Endothelial cell of umbilical vein (primary cell): ENCODE data around the gene OLA1. TPM values are rescaled to one million over a fixed set of nuclear protein-coding genes. Genes with fewer than 3 reads are reported as not detected.

Source experiments
- BruUV-seq: library from RNA; stranded (reverse); fragments of 400-500 nt; replicated peaks from 2 replicates; lab custom pipeline; 2021; lab: Mats Ljungman, UMichigan
- CTCF ChIA-PET: fragments of 300-600, 350-600 bp; sonication (Branson Sonifier 250); formaldehyde crosslinking; loops from one replicate; lab custom pipeline; 2021; ENCODE audit warnings: antibody characterized with exemption, inconsistent platforms; lab: Charles Lee
- POLR2A ChIA-PET: fragments of 300-600, 350-600 bp; sonication (Branson Sonifier 250); formaldehyde crosslinking; loops from one replicate; lab custom pipeline; 2021; ENCODE audit warnings: antibody characterized with exemption, inconsistent platforms; lab: Charles Lee
- DNase-seq: peaks from one replicate; pipeline ENCODE4 v3.0.0-alpha.2; 2011; ENCODE audit warnings: low read depth, low spot score
- FAIRE-seq: peaks from 2 replicates; lab custom pipeline; 2011; peaks lifted over from hg19 to GRCh38; lab: Jason Lieb, UNC
- H2AFZ ChIP-seq: 2 replicates; pipeline ENCODE4 v1.6.0; 2012; ENCODE audit warnings: low read depth, low read length, control low read depth, inconsistent platforms
- H3K27ac ChIP-seq: 2 replicates; pipeline ENCODE4 v1.5.1; 2011; ENCODE audit warnings: low read depth, mild to moderate bottlenecking, control low read depth, low read length, moderate library complexity; ENCODE audit not compliant: insufficient read depth
- H3K27me3 ChIP-seq, 2 experiments: 2 replicates each; pipeline versions ENCODE4 v1.6.0 to v1.6.1; 2011; ENCODE audit warnings: low read length in 2 of 2, mixed read lengths in 1 of 2; ENCODE audit not compliant: control insufficient read depth in 2 of 2, insufficient read depth in 2 of 2
- H3K36me3 ChIP-seq, 2 experiments: 2 replicates in 1 of 2; 3 replicates in 1 of 2; pipeline ENCODE4 v1.5.1; 2011; ENCODE audit warnings: low read length in 2 of 2, mild to moderate bottlenecking in 1 of 2, moderate library complexity in 1 of 2; ENCODE audit not compliant: control insufficient read depth in 2 of 2, insufficient read depth in 2 of 2; ENCODE audit errors: extremely low read depth in 1 of 2
- H3K4me1 ChIP-seq: 3 replicates; pipeline ENCODE4 v1.5.1; 2011; ENCODE audit warnings: mild to moderate bottlenecking, low read length; ENCODE audit not compliant: control insufficient read depth, insufficient read depth; ENCODE audit errors: extremely low read depth
- H3K4me2 ChIP-seq: 2 replicates; pipeline ENCODE4 v1.6.1; 2011; ENCODE audit warnings: low read length, control low read depth, mixed read lengths; ENCODE audit not compliant: insufficient read depth
- H3K4me3 ChIP-seq, 3 experiments: fragments of 200-600 bp in 1 of 3; sonication (generic), shearing (Covaris generic) in 1 of 3; replicated peaks in 1 of 3; 2 replicates each; pipeline ENCODE4 v1.5.1; 2011 to 2016; ENCODE audit warnings: control low read depth in 3 of 3, low read length in 3 of 3, mild to moderate bottlenecking in 2 of 3, inconsistent platforms in 1 of 3, low read depth in 1 of 3, moderate library complexity in 1 of 3; ENCODE audit not compliant: insufficient read depth in 1 of 3
- H3K79me2 ChIP-seq: 2 replicates; pipeline ENCODE4 v1.6.0; 2012; ENCODE audit warnings: low read length, inconsistent platforms; ENCODE audit not compliant: control insufficient read depth, insufficient read depth
- H3K9ac ChIP-seq: replicated peaks from 2 replicates; pipeline ENCODE3; 2011; ENCODE audit warnings: low read length, control low read depth; ENCODE audit not compliant: insufficient read depth; ENCODE audit errors: extremely low read depth
- H3K9me1 ChIP-seq: replicated peaks from 3 replicates; pipeline ENCODE4 v1.6.0; 2011; ENCODE audit warnings: mild to moderate bottlenecking, low read length; ENCODE audit not compliant: control insufficient read depth, insufficient read depth; ENCODE audit errors: extremely low read depth
- H3K9me3 ChIP-seq: replicated peaks from 2 replicates; pipeline ENCODE4 v1.5.1; 2012; ENCODE audit warnings: low read length, inconsistent platforms; ENCODE audit not compliant: control insufficient read depth, insufficient read depth
- H4K20me1 ChIP-seq: replicated peaks from 2 replicates; pipeline ENCODE3; 2011; ENCODE audit warnings: mild to moderate bottlenecking, low read length; ENCODE audit not compliant: control insufficient read depth, insufficient read depth; ENCODE audit errors: extremely low read depth
- CTCF ChIP-seq, 2 donors: IDR thresholded peaks; 1 replicate in 1 of 2; 2 replicates in 1 of 2; pipeline ENCODE4 v1.5.1; 2011; ENCODE audit warnings: low read length in 2 of 2, mild to moderate bottlenecking in 2 of 2, moderate library complexity in 2 of 2, control low read depth in 1 of 2, inconsistent platforms in 1 of 2, low read depth in 1 of 2; ENCODE audit not compliant: insufficient read depth in 1 of 2; ENCODE audit errors: extremely low read depth in 1 of 2
- EZH2 ChIP-seq: IDR thresholded peaks from 2 replicates; pipeline ENCODE4 v1.6.1; 2012; ENCODE audit warnings: borderline replicate concordance, low read depth, mild to moderate bottlenecking, moderate library complexity, low read length, inconsistent platforms; ENCODE audit not compliant: severe bottlenecking
- FOS ChIP-seq: IDR thresholded peaks from 2 replicates; pipeline ENCODE4 v1.6.1; 2011; ENCODE audit warnings: mild to moderate bottlenecking, low read length, moderate library complexity, borderline replicate concordance; ENCODE audit not compliant: insufficient read depth
- GATA2 ChIP-seq: IDR thresholded peaks from 2 replicates; pipeline ENCODE4 v1.7.0; 2011; ENCODE audit warnings: low read depth, mild to moderate bottlenecking, moderate library complexity, mixed read lengths, low read length; ENCODE audit not compliant: insufficient read length, insufficient read depth
- JUN ChIP-seq: IDR thresholded peaks from 2 replicates; pipeline ENCODE4 v1.6.1; 2011; ENCODE audit warnings: borderline replicate concordance, low read depth; ENCODE audit not compliant: insufficient read length, insufficient read depth
- MAX ChIP-seq: IDR thresholded peaks from 2 replicates; pipeline ENCODE4 v1.6.1; 2011; ENCODE audit not compliant: insufficient read depth, insufficient read length
- MYC ChIP-seq: IDR thresholded peaks from one replicate; pipeline ENCODE4 v1.6.1; 2011; ENCODE audit warnings: mild to moderate bottlenecking, low read depth, low read length
- POLR2A ChIP-seq: IDR thresholded peaks from 2 replicates; pipeline ENCODE4 v1.6.1; 2012; ENCODE audit warnings: low read depth, mild to moderate bottlenecking, control low read depth, low read length
- POLR2AphosphoS5 ChIP-seq: IDR thresholded peaks from 2 replicates; pipeline ENCODE4 v1.6.1; 2012; ENCODE audit warnings: low read depth, mild to moderate bottlenecking, control low read depth, low read length, moderate library complexity; ENCODE audit not compliant: insufficient read depth
- dilution Hi-C: fragments of 300-500 bp; cut with MboI; formaldehyde crosslinking; loops from one replicate; pipeline ENCODE4 v1.15.0; 2019; ENCODE audit warnings: low sequenced_read_pairs; ENCODE audit not compliant: extremely low pct_ligation_motif_present
- intact Hi-C: fragments of 100-400 bp; cut with micrococcal nuclease; formaldehyde crosslinking; loops from one replicate; pipeline ENCODE4 v1.10.0; 2022
- polyA plus RNA-seq, 4 experiments: library from polyadenylated mRNA; depleted of rRNA in 3 of 4; stranded (reverse) in 3 of 4; unstranded in 1 of 4; fragments of >200 nt; gene quantifications; 2 replicates each; pipeline versions ENCODE4 v1.2.1 to v1.2.3, GENCODE V29; 2011 to 2012; ENCODE audit warnings: missing spikeins in 1 of 4
- total RNA-seq: library from RNA; stranded (reverse); gene quantifications from 2 replicates; pipeline ENCODE4 v1.2.3, GENCODE V29; 2021

The OLA1 gene
- total and polyA plus RNA-seq, 2 donors (not counting 3 experiments of a cell fraction or from before 2014, with no cell fraction given): 30.6 to 93.9 TPM

GRCh38 chr2:174217869-174218268, 30.5 kb downstream of the OLA1 start:
- peaks cover 38% of the 10 kb centered on the region for H3K79me2 ChIP-seq
- FAIRE-seq (no peak), DNase-seq (no peak)
- intact Hi-C loops (no loop called here), dilution Hi-C loops (no loop called here)
- H3K36me3 ChIP-seq: no peaks in the 10 kb centered on the region
- H3K4me3 ChIP-seq: no peak overlapping the region
- CTCF ChIA-PET: interaction anchor here (1.0 to 1.9 kb wide), 4 partner anchors 9 to 25 kb away, joined by 3 to 6 read pairs (median 4); no protein-coding TSS in a partner anchor
- H3K9me1 ChIP-seq: peaks cover 2% of the 10 kb centered on the region
- H3K9me3 ChIP-seq: no peaks in the 10 kb centered on the region
- H3K4me2 ChIP-seq: no peak overlapping the region
- POLR2A ChIA-PET: no interaction called here
- no peak overlapping the region for H2AFZ ChIP-seq
- no peak overlapping the region for H3K9ac ChIP-seq
- H3K27ac ChIP-seq: no peak overlapping the region
- H3K4me1 ChIP-seq: no peaks in the 10 kb centered on the region
- TF ChIP-seq GATA2 (no peak), MAX (no peak)
- H3K27me3 ChIP-seq: no peaks in the 10 kb centered on the region
- BruUV-seq: no TSS peak
- H4K20me1 ChIP-seq: no peaks in the 10 kb centered on the region

GRCh38 chr2:174211954-174212353, 36.4 kb downstream of the OLA1 start:
- Histone ChIP-seq H3K4me3 (no peak overlapping the region), H3K27ac (no peak overlapping the region), H2AFZ (no peak overlapping the region), H4K20me1 (peaks cover 4% of the 10 kb centered on the region), H3K9me1 (no peaks in the 10 kb centered on the region), H3K79me2 (peaks cover 33% of the 10 kb centered on the region), H3K4me1 (no peaks in the 10 kb centered on the region), H3K9ac (no peak overlapping the region), H3K4me2 (no peak overlapping the region), H3K9me3 (no peaks in the 10 kb centered on the region), H3K36me3 (no peaks in the 10 kb centered on the region), H3K27me3 (no peaks in the 10 kb centered on the region)
- no peak for TF ChIP-seq MYC
- no peak for TF ChIP-seq FOS
- TF ChIP-seq MAX: no peak
- no peak for TF ChIP-seq POLR2AphosphoS5
- TF ChIP-seq JUN: no peak
- TF ChIP-seq EZH2: no peak
- no peak for TF ChIP-seq POLR2A
- TF ChIP-seq CTCF (IDR thresholded peaks at IDR 0.05; ENCODE audit: extremely low read depth in 1 of 2, insufficient read depth in 1 of 2, low read depth in 1 of 2, low read length in 2 of 2): no peak
- no peak for TF ChIP-seq GATA2
- POLR2A ChIA-PET: no interaction called here
- intact Hi-C loops (no loop called here), dilution Hi-C loops (no loop called here)
- no peak for FAIRE-seq
- CTCF ChIA-PET: interaction anchor here (1.0 kb wide), 1 partner anchor 13 kb away, joined by 3 read pairs; no protein-coding TSS in a partner anchor
- no peak for DNase-seq
- no TSS peak for BruUV-seq
